GM12801 (cell line): ENCODE data around the gene AHSG.

Experiments
- CTCF ChIP-seq: IDR thresholded peaks from one replicate; pipeline ENCODE4 v1.5.1; 2011; ENCODE audit warnings: control low read depth; ENCODE audit not compliant: insufficient read length; ENCODE audit errors: extremely low read depth

AHSG gene

GRCh38 chr3:186668426-186668825 is 55.6 kb downstream of the AHSG start:
- no peak for TF ChIP-seq CTCF

GRCh38 chr3:186669378-186670084 is 56.7 kb downstream of the AHSG start:
- no peak for TF ChIP-seq CTCF

DNA sequence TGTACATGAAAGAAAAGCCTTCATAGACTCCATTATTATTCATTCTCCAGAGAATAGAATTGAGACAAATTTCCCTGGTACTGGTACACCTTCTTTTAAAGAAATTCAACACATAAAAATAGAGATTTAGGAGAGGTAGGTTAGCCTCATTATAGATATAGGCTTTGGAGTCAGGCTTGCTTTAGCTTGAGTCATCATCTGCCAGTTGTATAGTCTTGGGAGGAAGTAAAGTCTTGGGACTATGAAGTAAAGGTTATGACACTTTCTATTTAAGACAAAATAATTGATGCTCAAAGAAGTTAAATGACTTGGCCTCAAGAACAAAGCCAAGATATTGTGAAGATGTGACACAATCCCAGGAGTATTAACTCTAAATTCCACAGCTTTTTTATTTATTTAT is 57.3 kb downstream of the AHSG start:
- no peak for TF ChIP-seq CTCF
